NCI-H2107 (cell line): Measurements from ENCODE around the gene SPC25.
"Not testable (repeated sequence)": the region's sequence is repeated elsewhere in the genome, so short reads cannot be mapped to it uniquely, and the experiment has no call there.

Experiments
- DNase-seq: peaks from one replicate; lab custom pipeline; 2025; lab: John Stamatoyannopoulos, UW

The SPC25 gene

GRCh38 chr2:168890006-168890782 lies at the start of gene SPC25:
Gene SPC25 (minus strand): TSS chr2:168890430. CDS start chr2:168889519, 911 bp downstream.
- DNase-seq = peak; percentile 86

GRCh38 chr2:168939918-168940317 lies 49.7 kb upstream of the SPC25 start:
- no peak for DNase-seq

GRCh38 chr2:168939061-168939460 lies 48.8 kb upstream of the SPC25 start:
- no peak for DNase-seq

- no peak for DNase-seq
Observed at GRCh38 chr2:168935810-168936581, 45.8 kb upstream of the SPC25 start.

GRCh38 chr2:168934826-168935225 lies 44.6 kb upstream of the SPC25 start:
- DNase-seq = no peak

- DNase-seq = not testable (repeated sequence)
Observed at GRCh38 chr2:168932174-168932573, 41.9 kb upstream of the SPC25 start.

GRCh38 chr2:168930242-168930641 lies 40.0 kb upstream of the SPC25 start:
- no peak for DNase-seq

- DNase-seq = no peak
Observed at GRCh38 chr2:168929031-168929430, 38.8 kb upstream of the SPC25 start.

- DNase-seq = no peak
Observed at GRCh38 chr2:168928113-168928831, 38.0 kb upstream of the SPC25 start.

GRCh38 chr2:168926621-168927386 lies 36.6 kb upstream of the SPC25 start:
- no peak for DNase-seq

- peak; percentile 12 for DNase-seq
Observed at GRCh38 chr2:168920504-168921157, 30.4 kb upstream of the SPC25 start.

GRCh38 chr2:168916331-168916675 lies 26.1 kb upstream of the SPC25 start:
- no peak for DNase-seq

GRCh38 chr2:168915441-168916330 lies 25.5 kb upstream of the SPC25 start:
- no peak for DNase-seq

- DNase-seq = no peak
Observed at GRCh38 chr2:168913495-168913894, 23.3 kb upstream of the SPC25 start.

GRCh38 chr2:168912901-168913369 lies 22.7 kb upstream of the SPC25 start:
- no peak for DNase-seq

- no peak for DNase-seq
Observed at GRCh38 chr2:168912466-168912865, 22.2 kb upstream of the SPC25 start.

- no peak for DNase-seq
Observed at GRCh38 chr2:168910330-168910729, 20.1 kb upstream of the SPC25 start.

GRCh38 chr2:168907940-168908662 lies 17.9 kb upstream of the SPC25 start:
- DNase-seq = no peak

GRCh38 chr2:168904358-168904757 lies 14.1 kb upstream of the SPC25 start:
- no peak for DNase-seq

GRCh38 chr2:168903888-168904287 lies 13.7 kb upstream of the SPC25 start:
- no peak for DNase-seq
